ENCODE data around the gene CENPP.

CENPP gene

DNA sequence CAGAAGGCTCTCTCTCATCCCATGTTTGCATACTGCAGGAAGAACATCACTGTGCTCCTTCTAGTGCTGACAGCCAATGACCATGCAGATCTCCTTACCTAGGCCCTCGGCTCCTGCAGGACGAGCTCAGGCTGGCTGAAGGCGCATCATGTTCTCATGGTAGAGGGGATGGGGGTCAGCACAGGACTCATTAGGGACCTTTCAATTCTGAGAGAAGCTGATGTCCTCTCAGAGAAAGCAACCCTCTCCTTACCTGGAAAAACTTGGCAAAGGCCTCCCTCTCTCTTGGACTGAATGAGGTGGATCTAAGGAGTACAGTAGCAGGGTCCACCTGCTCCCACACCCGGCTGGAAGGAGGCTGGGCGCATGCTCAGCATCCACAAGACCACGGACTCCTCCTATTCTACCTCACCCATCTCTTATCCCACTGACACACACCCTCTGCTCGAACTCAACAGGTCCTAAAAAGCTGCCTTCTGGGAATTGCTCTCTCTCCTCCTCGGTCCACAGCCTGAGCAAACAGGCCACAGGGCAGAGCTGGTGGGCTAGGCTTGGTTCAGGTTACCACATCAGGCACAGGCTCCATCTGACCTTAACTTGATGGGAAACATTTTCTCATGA, 341.3 kb downstream of the CENPP start:
- Mint-ChIP-seq H3K9me3 (no peaks in the 10 kb centered on the region), H3K36me3 (ENCODE audit: low read depth) (peaks cover 21% of the 10 kb centered on the region), H3K4me1 (ENCODE audit: low read depth) (peaks cover 39% of the 10 kb centered on the region), H3K4me3 (no peak overlapping the region), H3K27ac (no peak overlapping the region), H3K27me3 (ENCODE audit: low read depth) (no peaks in the 10 kb centered on the region)
- DNase-seq (ENCODE audit: low spot score), result no peak

GRCh38 chr9:92668746-92669526, 343.2 kb downstream of the CENPP start:
- no peaks in the 10 kb centered on the region for H3K9me3 Mint-ChIP-seq
- H3K4me3 Mint-ChIP-seq, result peak overlapping the region; percentile 93
- peaks cover 24% of the 10 kb centered on the region for H3K36me3 Mint-ChIP-seq (ENCODE audit: low read depth)
- peak; percentile 29 for DNase-seq (ENCODE audit: low spot score)
- no peaks in the 10 kb centered on the region for H3K27me3 Mint-ChIP-seq (ENCODE audit: low read depth)
- H3K27ac Mint-ChIP-seq, result peak overlapping the region; percentile 86
- H3K4me1 Mint-ChIP-seq (ENCODE audit: low read depth), result peaks cover 36% of the 10 kb centered on the region

- Mint-ChIP-seq H3K27ac (peak overlapping the region; percentile 86), H3K4me3 (peak overlapping the region; percentile 93), H3K36me3 (ENCODE audit: low read depth) (peaks cover 27% of the 10 kb centered on the region), H3K9me3 (no peaks in the 10 kb centered on the region), H3K27me3 (ENCODE audit: low read depth) (no peaks in the 10 kb centered on the region), H3K4me1 (ENCODE audit: low read depth) (peaks cover 36% of the 10 kb centered on the region)
- DNase-seq (ENCODE audit: low spot score), result no peak
Measured at GRCh38 chr9:92669527-92669889, 343.8 kb downstream of the CENPP start.

All from T-helper 2 cell treated with Interferon-gamma antibody and Interleukin-4, amounts not matched to agents 5 μg/mL and 100 μg/mL, for 36 hours (primary cell).